HG02885 (cell line): ENCODE results near the gene GLOD4.
A peak's percentile ranks its signal among the peaks of the same experiment; 100 is the strongest.

Source experiments
- ATAC-seq: cut with Tn5 transposase; IDR thresholded peaks from one replicate; pipeline ENCODE4 v1.9.1; 2021; ENCODE audit warnings: mild to moderate bottlenecking; ENCODE audit not compliant: unreplicated experiment, poor library complexity

Gene GLOD4

GRCh38 chr17:745406-745805, 36.7 kb downstream of the GLOD4 start:
- ATAC-seq = no peak

GRCh38 chr17:744937-745336, 37.1 kb downstream of the GLOD4 start:
- no peak for ATAC-seq

GRCh38 chr17:743139-743538, 38.9 kb downstream of the GLOD4 start:
- no peak for ATAC-seq

GRCh38 chr17:742147-742793, 39.8 kb downstream of the GLOD4 start:
- no peak for ATAC-seq

GRCh38 chr17:740240-741017, 41.7 kb downstream of the GLOD4 start:
- ATAC-seq = peak; percentile 82

- no peak for ATAC-seq
These were observed 44.4 kb downstream of the GLOD4 start for GRCh38 chr17:737561-738113.

- no peak for ATAC-seq
These were observed 48.3 kb downstream of the GLOD4 start for GRCh38 chr17:733743-734142.

GRCh38 chr17:732902-733720, 49.0 kb downstream of the GLOD4 start:
- ATAC-seq = peak; percentile 44

- ATAC-seq = peak; percentile 60
These were observed 49.8 kb downstream of the GLOD4 start, which contains the start of gene TLCD3A for GRCh38 chr17:732067-732901. TLCD3A (plus strand) TSS chr17:732596; CDS start chr17:732648, 52 bp downstream.

- ATAC-seq = no peak
These were observed 50.4 kb downstream of the GLOD4 start for GRCh38 chr17:731644-732066.

- no peak for ATAC-seq
These were observed 53.2 kb downstream of the GLOD4 start for GRCh38 chr17:728911-729310.

- ATAC-seq = no peak
These were observed 55.7 kb downstream of the GLOD4 start for GRCh38 chr17:726271-726919.

- ATAC-seq = no peak
These were observed 56.3 kb downstream of the GLOD4 start for GRCh38 chr17:725746-726145.

- no peak for ATAC-seq
These were observed 57.0 kb downstream of the GLOD4 start for GRCh38 chr17:725084-725483.

- ATAC-seq = no peak
These were observed 60.5 kb downstream of the GLOD4 start for GRCh38 chr17:721540-721937.

GRCh38 chr17:720706-721539, 61.2 kb downstream of the GLOD4 start:
- ATAC-seq = no peak

GRCh38 chr17:718075-718474, 64.0 kb downstream of the GLOD4 start:
- no peak for ATAC-seq
